IMR-90 (cell line): ENCODE results near the gene EPSTI1. TPM values are rescaled to one million over a fixed set of nuclear protein-coding genes. Genes with fewer than 3 reads are reported as not detected.

Source experiments
- ATAC-seq: fragments of 200-7000 bp; cut with Tn5 transposase; 2 replicates; pipeline ENCODE4 v1.9.1; 2020; ENCODE audit warnings: low read depth, mild to moderate bottlenecking, moderate library complexity
- BruUV-seq: library from RNA; stranded (reverse); fragments of 400-500 nt; replicated peaks from 2 replicates; lab custom pipeline; 2021; lab: Mats Ljungman, UMichigan
- CTCF ChIA-PET: fragments of 300-600 bp; formaldehyde crosslinking; extraction: SDS; loops from one replicate; lab custom pipeline; 2021; ENCODE audit warnings: antibody characterized with exemption; lab: Yijun Ruan, JAX
- POLR2A ChIA-PET: fragments of 300-600 bp; sonication (Branson Sonifier 250); formaldehyde crosslinking; loops from one replicate; lab custom pipeline; 2022; ENCODE audit warnings: antibody characterized with exemption; ENCODE audit not compliant: unreplicated experiment; lab: Charles Lee
- DNase-seq: peaks from one replicate; pipeline ENCODE4 v3.0.0; 2013
- H2AFZ ChIP-seq: replicated peaks from 2 replicates; pipeline ENCODE3; 2013; ENCODE audit warnings: low read length, mild to moderate bottlenecking; ENCODE audit not compliant: poor library complexity
- H2AK5ac ChIP-seq: 2 replicates; pipeline ENCODE4 v1.6.1; 2013; ENCODE audit warnings: low read depth, low read length, inconsistent platforms
- H2AK9ac ChIP-seq: replicated peaks from 2 replicates; pipeline ENCODE3; 2013; ENCODE audit warnings: mild to moderate bottlenecking, low read depth, low read length, moderate library complexity; ENCODE audit not compliant: poor library complexity
- H2BK120ac ChIP-seq: 2 replicates; pipeline ENCODE4 v1.6.1; 2013; ENCODE audit warnings: low read depth, low read length, inconsistent platforms
- H2BK15ac ChIP-seq: 3 replicates; pipeline ENCODE4 v1.6.1; 2013; ENCODE audit warnings: low read depth, low read length, inconsistent platforms
- H2BK20ac ChIP-seq: 2 replicates; pipeline ENCODE4 v1.6.1; 2013; ENCODE audit warnings: low read depth, mild to moderate bottlenecking, inconsistent platforms, low read length, moderate library complexity
- H2BK5ac ChIP-seq: 2 replicates; pipeline ENCODE4 v1.6.1; 2013; ENCODE audit warnings: mild to moderate bottlenecking, low read depth, low read length, inconsistent platforms; ENCODE audit not compliant: poor library complexity, severe bottlenecking
- H3K14ac ChIP-seq: replicated peaks from 2 replicates; pipeline ENCODE4 v1.6.1; 2013; ENCODE audit warnings: low read depth, low read length, inconsistent platforms
- H3K18ac ChIP-seq: 2 replicates; pipeline ENCODE4 v1.6.1; 2013; ENCODE audit warnings: low read depth, low read length, control low read depth
- H3K23ac ChIP-seq: 2 replicates; pipeline ENCODE4 v1.6.1; 2013; ENCODE audit warnings: low read depth, low read length, inconsistent platforms
- H3K27ac ChIP-seq: 2 replicates; pipeline ENCODE4 v1.5.1; 2013; ENCODE audit warnings: mild to moderate bottlenecking, control low read depth, low read length; ENCODE audit not compliant: insufficient read depth
- H3K27me3 ChIP-seq: 2 replicates; pipeline ENCODE4 v1.6.1; 2013; ENCODE audit warnings: low read length; ENCODE audit not compliant: control insufficient read depth, insufficient read depth
- H3K36me3 ChIP-seq: 2 replicates; pipeline ENCODE4 v1.6.1; 2013; ENCODE audit warnings: low read length, mixed read lengths; ENCODE audit not compliant: control insufficient read depth, insufficient read depth
- H3K4ac ChIP-seq: 2 replicates; pipeline ENCODE4 v1.6.1; 2013; ENCODE audit warnings: low read depth, low read length, inconsistent platforms
- H3K4me1 ChIP-seq: 2 replicates; pipeline ENCODE4 v1.6.1; 2013; ENCODE audit warnings: low read length, mixed read lengths; ENCODE audit not compliant: control insufficient read depth, insufficient read depth
- H3K4me2 ChIP-seq: 2 replicates; pipeline ENCODE4 v1.6.1; 2013; ENCODE audit warnings: low read depth, mild to moderate bottlenecking, control low read depth, low read length, moderate library complexity
- H3K4me3 ChIP-seq: 2 replicates; pipeline ENCODE4 v1.5.1; 2013; ENCODE audit warnings: low read depth, mild to moderate bottlenecking, control low read depth, low read length, moderate library complexity; ENCODE audit not compliant: insufficient read depth
- H3K56ac ChIP-seq: 2 replicates; pipeline ENCODE4 v1.6.1; 2013; ENCODE audit warnings: low read length, inconsistent platforms; ENCODE audit not compliant: insufficient read depth; ENCODE audit errors: extremely low read depth
- H3K79me1 ChIP-seq, 2 experiments: 2 replicates each; pipeline ENCODE4 v1.6.1; 2013; ENCODE audit warnings: low read length in 2 of 2, inconsistent platforms in 1 of 2, low read depth in 1 of 2
- H3K9ac ChIP-seq: 2 replicates; pipeline ENCODE4 v1.6.1; 2013; ENCODE audit warnings: low read depth, low read length, control low read depth
- H3K9me1 ChIP-seq: 2 replicates; pipeline ENCODE4 v1.6.1; 2013; ENCODE audit warnings: low read length, inconsistent platforms; ENCODE audit not compliant: insufficient read depth
- H3K9me3 ChIP-seq: 2 replicates; pipeline ENCODE4 v1.6.1; 2013; ENCODE audit warnings: low read length; ENCODE audit not compliant: control insufficient read depth, insufficient read depth
- H4K20me1 ChIP-seq: 2 replicates; pipeline ENCODE4 v1.6.1; 2013; ENCODE audit warnings: low read length, inconsistent platforms; ENCODE audit not compliant: insufficient read depth
- H4K5ac ChIP-seq: 2 replicates; pipeline ENCODE4 v1.6.1; 2013; ENCODE audit warnings: mild to moderate bottlenecking, low read depth, low read length, control low read depth
- H4K8ac ChIP-seq, 2 experiments: 2 replicates each; pipeline ENCODE4 v1.6.1; 2013; ENCODE audit warnings: low read depth in 2 of 2, low read length in 2 of 2, control low read depth in 1 of 2, inconsistent platforms in 1 of 2
- H4K91ac ChIP-seq: 2 replicates; pipeline ENCODE4 v1.6.1; 2013; ENCODE audit warnings: low read depth, low read length, inconsistent platforms; ENCODE audit not compliant: insufficient read depth
- CEBPB ChIP-seq: IDR thresholded peaks from 2 replicates; pipeline ENCODE4 v1.6.1; 2012; ENCODE audit warnings: low read depth, low read length, improper control_type of control experiment
- CHD1 ChIP-seq: IDR thresholded peaks from 2 replicates; pipeline ENCODE4 v1.6.1; 2012; ENCODE audit warnings: low read depth, low read length, improper control_type of control experiment
- FOS ChIP-seq: fragments of 150-350 bp; IDR thresholded peaks from 2 replicates; pipeline ENCODE4 v1.6.1; 2016; ENCODE audit warnings: low read depth, low read length
- MAZ ChIP-seq: IDR thresholded peaks from 2 replicates; pipeline ENCODE4 v1.6.1; 2012; ENCODE audit warnings: low read depth, mild to moderate bottlenecking, low read length, improper control_type of control experiment, moderate library complexity, borderline replicate concordance
- NFE2L2 ChIP-seq: fragments of 150-350 bp; IDR thresholded peaks from 2 replicates; pipeline ENCODE4 v1.6.1; 2016; ENCODE audit warnings: low read depth, mild to moderate bottlenecking, low read length
- RAD21 ChIP-seq: IDR thresholded peaks from 2 replicates; pipeline ENCODE4 v1.6.1; 2012; ENCODE audit warnings: low read length, improper control_type of control experiment
- RFX5 ChIP-seq: IDR thresholded peaks from 2 replicates; pipeline ENCODE4 v1.8.0; 2012; ENCODE audit warnings: low read depth, mild to moderate bottlenecking, low read length, moderate library complexity
- WGBS, 2 experiments: methylation state at CpG; one replicate each; pipeline versions ENCODE4 v1.1.5 to v1.1.7; 2013; ENCODE audit warnings: missing lambda C conversion rate in 2 of 2; ENCODE audit not compliant: insufficient read length in 1 of 2; ENCODE audit errors: extremely low coverage in 2 of 2; 5-methylcytosine and 5-hydroxymethylcytosine counted together
- dilution Hi-C: fragments of 300-500 bp; cut with HindIII; formaldehyde crosslinking; loops from one replicate; pipeline ENCODE4 v1.14.3; 2018; ENCODE audit warnings: low sequenced_read_pairs; ENCODE audit not compliant: unreplicated experiment
- in situ Hi-C: fragments of 300-500 bp; cut with MboI; formaldehyde crosslinking; loops from 3 replicates; pipeline ENCODE4 v1.14.3; 2019; ENCODE audit warnings: low sequenced_read_pairs, inconsistent platforms, mixed read lengths
- intact Hi-C: fragments of 100-400 bp; cut with micrococcal nuclease; formaldehyde crosslinking; loops from 2 replicates; pipeline ENCODE4 v1.10.0; 2022
- polyA plus RNA-seq, 3 experiments: library from polyadenylated mRNA; depleted of rRNA; stranded (reverse); fragments of >200 nt; gene quantifications; 2 replicates each; pipeline ENCODE4 v1.2.3, GENCODE V29; 2012; ENCODE audit warnings: low replicate concordance in 1 of 3
- total RNA-seq: library from RNA; depleted of rRNA; stranded (reverse); fragments of >200 nt; gene quantifications from 2 replicates; pipeline ENCODE4 v1.2.3, GENCODE V29; 2012
- TF ChIP-seq, protein P1 (sequence below): conservative IDR thresholded peaks from 2 replicates; pipeline ENCODE4 v1.5.1; 2012; ENCODE audit warnings: mild to moderate bottlenecking, low read depth, low read length, improper control_type of control experiment
- TF ChIP-seq, protein P2 (sequence below): fragments of 150-350 bp; IDR thresholded peaks from 2 replicates; pipeline ENCODE4 v1.6.1; 2016; ENCODE audit warnings: low read depth, mild to moderate bottlenecking, low read length, moderate library complexity, borderline replicate concordance

The EPSTI1 gene
- total and polyA plus RNA-seq, 2 of the 4 experiments (the other 2 are of a cell fraction), result 0.90 to 1.6 TPM

DNA sequence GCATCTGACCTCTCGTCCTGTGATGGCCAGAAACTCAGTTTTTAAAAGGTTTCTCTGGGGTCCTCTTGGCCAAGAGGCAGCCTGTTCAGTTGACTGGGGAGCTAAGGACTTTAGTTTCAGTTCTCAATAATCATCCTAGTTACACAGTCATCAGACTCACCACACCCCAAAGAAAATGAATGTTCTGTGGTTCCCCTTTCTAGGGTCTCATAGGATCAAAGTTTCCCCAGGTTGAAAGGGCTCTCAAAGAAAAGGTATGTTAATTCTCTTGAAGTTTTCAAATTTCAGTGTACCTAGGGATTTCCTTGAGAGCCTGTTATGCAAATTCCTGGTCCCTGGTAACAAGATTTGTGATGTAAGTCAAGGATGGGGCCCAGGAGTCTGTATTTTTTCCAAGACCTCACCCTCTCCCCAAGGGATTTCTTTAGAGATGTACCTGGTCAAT is 115.7 kb downstream of the EPSTI1 start:
- no peak overlapping the region for H2AK9ac ChIP-seq
- no peak overlapping the region for H2BK120ac ChIP-seq
- H3K27ac ChIP-seq, result no peak overlapping the region
- ATAC-seq (no peak; the same call in 1 of the 2 replicates), DNase-seq (no peak)
- H3K4ac ChIP-seq, result no peak overlapping the region
- TF ChIP-seq FOS (no peak), CEBPB (no peak), CHD1 (no peak), MAZ (no peak), RAD21 (no peak), NFE2L2 (no peak), RFX5 (no peak)
- TF ChIP-seq, protein P1, sequence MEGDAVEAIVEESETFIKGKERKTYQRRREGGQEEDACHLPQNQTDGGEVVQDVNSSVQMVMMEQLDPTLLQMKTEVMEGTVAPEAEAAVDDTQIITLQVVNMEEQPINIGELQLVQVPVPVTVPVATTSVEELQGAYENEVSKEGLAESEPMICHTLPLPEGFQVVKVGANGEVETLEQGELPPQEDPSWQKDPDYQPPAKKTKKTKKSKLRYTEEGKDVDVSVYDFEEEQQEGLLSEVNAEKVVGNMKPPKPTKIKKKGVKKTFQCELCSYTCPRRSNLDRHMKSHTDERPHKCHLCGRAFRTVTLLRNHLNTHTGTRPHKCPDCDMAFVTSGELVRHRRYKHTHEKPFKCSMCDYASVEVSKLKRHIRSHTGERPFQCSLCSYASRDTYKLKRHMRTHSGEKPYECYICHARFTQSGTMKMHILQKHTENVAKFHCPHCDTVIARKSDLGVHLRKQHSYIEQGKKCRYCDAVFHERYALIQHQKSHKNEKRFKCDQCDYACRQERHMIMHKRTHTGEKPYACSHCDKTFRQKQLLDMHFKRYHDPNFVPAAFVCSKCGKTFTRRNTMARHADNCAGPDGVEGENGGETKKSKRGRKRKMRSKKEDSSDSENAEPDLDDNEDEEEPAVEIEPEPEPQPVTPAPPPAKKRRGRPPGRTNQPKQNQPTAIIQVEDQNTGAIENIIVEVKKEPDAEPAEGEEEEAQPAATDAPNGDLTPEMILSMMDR, result no peak
- TF ChIP-seq, protein P2, sequence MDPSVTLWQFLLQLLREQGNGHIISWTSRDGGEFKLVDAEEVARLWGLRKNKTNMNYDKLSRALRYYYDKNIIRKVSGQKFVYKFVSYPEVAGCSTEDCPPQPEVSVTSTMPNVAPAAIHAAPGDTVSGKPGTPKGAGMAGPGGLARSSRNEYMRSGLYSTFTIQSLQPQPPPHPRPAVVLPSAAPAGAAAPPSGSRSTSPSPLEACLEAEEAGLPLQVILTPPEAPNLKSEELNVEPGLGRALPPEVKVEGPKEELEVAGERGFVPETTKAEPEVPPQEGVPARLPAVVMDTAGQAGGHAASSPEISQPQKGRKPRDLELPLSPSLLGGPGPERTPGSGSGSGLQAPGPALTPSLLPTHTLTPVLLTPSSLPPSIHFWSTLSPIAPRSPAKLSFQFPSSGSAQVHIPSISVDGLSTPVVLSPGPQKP, result no peak
- no peak overlapping the region; the same call in 2 of the 3 replicates for H2BK15ac ChIP-seq
- H4K5ac ChIP-seq, result peak overlapping the region; percentile 20; the same call in 1 of the 2 replicates
- no peak overlapping the region for H3K9ac ChIP-seq
- intact Hi-C loops (no loop called here), dilution Hi-C loops (no loop called here), in situ Hi-C loops (no loop called here)
- no peak overlapping the region for H2BK20ac ChIP-seq
- ChIA-PET POLR2A (no interaction called here), CTCF (interaction anchor here (0.6 to 1.3 kb wide), 4 partner anchors 27 to 332 kb away, joined by 3 to 7 read pairs (median 4); no protein-coding TSS in a partner anchor)
- H3K14ac ChIP-seq, result peak overlapping the region; percentile 55
- peaks cover 1% of the 10 kb centered on the region for H3K27me3 ChIP-seq
- H3K9me1 ChIP-seq, result no peaks in the 10 kb centered on the region
- no peaks in the 10 kb centered on the region for H4K20me1 ChIP-seq
- H2AK5ac ChIP-seq, result no peak overlapping the region
- no peak overlapping the region for H3K23ac ChIP-seq
- BruUV-seq, result no TSS peak
- no CpG with 5 or more reads among the region's 1 CpG for WGBS, 2 experiments
- H2BK5ac ChIP-seq, result no peak overlapping the region
- H3K36me3 ChIP-seq, result no peaks in the 10 kb centered on the region
- no peak overlapping the region for H2AFZ ChIP-seq
- no peak overlapping the region for H3K56ac ChIP-seq
- peaks cover 4% of the 10 kb centered on the region; the same call in 1 of the 2 replicates for H3K9me3 ChIP-seq
- no peak overlapping the region for H3K4me3 ChIP-seq
- peak overlapping the region in 1 of 2 experiments; percentile 19; a peak in 1 of 4 replicates for H4K8ac ChIP-seq
- H3K4me2 ChIP-seq, result peak overlapping the region; percentile 62
- H4K91ac ChIP-seq, result no peak overlapping the region
- H3K18ac ChIP-seq, result peak overlapping the region; percentile 28; the same call in 1 of the 2 replicates
- no peaks in the 10 kb centered on the region for H3K79me1 ChIP-seq
- H3K4me1 ChIP-seq, result no peaks in the 10 kb centered on the region; the same call in 1 of the 2 replicates
